ENCODE data around the gene TMC1.

TMC1 gene

DNA sequence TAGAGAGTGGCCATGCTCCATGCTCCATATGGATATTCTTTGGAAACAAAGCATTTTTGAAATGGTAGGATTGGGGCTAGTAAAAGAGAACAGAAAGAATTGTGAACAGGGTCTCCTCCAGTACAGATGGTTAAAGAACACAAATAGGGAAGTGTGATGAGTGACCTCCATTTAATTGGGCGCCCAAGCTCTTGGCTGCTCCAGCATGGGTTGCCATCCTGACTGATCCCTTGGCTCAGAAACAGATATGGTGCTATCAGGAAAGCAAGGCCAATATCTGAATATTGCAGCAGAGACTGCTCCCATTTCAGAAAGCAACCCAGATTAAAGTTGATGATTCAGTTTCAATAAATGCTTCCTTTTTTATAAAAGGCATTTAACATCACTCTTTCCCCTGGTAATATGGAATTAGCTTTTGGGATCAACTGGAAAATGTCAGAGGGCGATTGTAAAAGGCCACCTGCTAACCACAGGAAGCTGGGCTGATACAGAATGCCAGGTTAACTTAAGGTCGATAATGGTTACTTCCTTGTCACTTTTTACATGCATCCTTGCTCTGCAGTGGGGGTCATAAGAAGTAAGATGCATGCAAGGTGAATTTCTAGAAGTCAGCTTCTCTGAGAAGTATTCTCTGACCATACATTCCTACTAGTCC is 52.9 kb downstream of the TMC1 start:
- no peak for DNase-seq

DNA sequence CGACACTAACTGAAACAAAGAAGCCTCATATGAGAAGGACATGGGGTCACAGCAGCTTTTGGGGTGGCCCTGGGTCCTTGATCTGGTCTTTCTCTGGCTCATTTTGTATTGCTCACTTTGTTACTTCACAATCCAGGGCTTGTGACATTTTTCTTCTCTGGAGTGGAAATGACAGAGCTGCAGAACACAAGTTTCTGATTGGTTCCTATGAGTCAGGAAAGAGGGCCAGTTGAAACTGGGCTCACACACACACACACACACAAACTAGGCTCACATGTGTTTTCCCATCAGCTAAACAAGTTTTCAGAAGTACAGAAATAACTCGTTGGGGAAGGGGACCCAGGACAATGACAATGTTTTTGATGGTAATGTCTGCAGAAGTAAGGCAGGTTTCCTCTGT is 54.3 kb downstream of the TMC1 start:
- no peak for DNase-seq

DNA sequence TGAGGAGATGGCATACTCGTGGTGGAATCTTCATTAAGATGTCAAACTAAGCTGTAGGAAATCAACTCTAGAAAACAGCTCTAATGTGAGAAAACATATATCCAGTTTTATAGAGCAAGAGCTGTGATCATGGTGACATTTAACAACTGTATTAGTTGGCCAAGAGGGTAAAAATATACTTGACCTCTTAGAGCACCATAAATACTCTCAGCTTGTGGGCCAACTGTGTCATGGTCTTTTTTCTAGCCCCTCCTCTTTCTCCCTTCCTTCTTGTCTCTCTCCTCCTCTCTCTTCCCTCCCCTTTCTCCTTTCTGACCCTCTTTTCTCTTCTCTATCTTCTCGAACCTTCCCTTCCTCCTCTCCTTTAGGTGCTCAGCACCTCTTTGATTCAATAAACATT is 54.7 kb downstream of the TMC1 start:
- DNase-seq = no peak

DNA sequence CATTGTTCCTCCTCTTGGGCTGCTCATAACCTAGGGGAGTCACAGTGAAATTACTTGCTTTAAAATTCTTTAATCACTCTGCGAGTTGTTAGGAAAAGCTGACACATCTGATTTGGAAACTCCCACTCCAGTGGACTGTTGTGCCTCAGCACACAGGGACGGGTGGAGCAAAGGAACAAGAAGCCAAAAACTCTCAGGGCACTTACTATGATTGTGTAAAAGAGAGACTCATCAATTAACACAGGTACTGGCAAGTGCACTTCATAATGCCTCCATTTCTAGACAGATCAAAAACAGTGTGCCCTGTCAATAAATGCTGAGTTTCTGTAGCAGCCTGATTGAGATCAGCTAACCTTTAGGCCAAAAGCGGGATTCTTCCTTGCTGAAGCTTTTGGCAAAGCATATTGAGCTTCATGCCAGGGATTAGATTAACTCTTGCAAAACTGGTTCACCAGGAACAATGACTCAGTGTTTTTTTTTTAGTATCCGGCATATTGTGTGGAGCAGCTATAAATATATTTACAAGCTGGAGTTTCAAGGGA is 55.9 kb downstream of the TMC1 start:
- DNase-seq = peak in 2 of 51 donors; percentile 3 to 36

DNA sequence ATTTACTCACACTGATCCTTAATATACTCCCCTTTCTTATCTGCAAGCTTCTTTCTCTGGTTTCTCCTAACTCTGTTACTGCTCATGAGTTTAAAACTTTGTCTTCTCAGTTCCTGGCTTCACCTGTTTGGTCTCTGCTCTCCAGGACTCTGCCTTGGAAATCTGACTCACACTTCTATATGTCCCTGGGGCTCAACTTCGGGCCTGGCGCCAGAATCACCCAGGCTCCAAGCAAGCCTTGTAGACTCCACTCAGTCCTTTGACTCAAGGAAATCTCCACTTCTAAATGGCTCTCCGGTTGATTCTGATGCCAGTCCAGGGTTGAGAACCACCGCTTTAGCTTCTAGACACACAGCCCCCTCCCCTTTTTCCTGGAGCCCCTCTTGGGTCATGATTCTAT is 57.8 kb downstream of the TMC1 start:
- DNase-seq = no peak

DNA sequence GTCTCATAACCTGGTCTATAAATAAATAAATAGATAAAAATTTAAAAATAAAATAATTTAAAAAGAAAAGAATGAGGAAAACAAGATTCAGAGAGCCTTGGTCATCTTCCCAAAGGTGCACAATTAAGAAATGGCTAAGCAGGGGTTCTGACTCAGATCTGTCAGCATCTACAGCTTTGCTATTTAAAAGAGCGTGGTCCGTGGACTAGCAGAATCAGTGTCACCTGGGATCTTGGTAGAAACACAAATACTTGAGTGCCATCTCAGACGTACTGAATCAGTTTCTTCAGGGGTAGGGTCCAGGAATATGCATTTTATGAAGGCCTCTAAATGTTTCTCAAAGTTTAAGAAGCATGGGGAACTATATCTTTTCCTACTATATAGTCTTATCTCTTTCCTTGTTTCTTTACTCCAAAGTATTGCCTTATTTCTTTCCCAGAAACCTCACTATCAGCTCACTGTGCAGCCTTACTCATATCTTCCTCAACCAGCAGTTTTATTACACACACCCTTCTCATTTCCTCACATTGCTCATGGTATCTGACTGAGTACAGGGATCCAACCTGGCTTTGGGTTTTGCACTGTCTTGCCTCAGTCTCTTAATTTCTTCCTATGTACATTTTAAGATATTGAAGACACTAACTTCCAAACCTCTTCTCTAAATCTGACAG is 58.6 kb downstream of the TMC1 start:
- DNase-seq = no peak

DNA sequence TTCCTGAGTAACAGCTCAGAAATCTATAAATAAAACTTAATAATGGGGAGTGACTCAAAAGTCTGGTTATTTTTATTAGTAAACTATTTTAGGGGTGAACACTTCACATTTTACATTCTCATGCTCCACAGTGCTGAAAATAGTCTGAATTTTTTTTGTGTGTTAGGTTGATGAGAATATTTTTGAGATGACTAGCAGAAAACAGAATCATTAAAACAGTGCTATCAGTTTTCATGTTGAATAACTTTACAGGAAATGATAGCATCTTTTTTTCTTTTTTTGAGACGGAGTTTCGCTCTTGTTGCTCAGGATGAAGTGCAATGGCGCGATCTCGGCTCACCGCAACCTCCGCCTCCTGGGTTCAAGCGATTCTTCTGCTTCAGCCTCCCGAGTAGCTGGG is 60.3 kb downstream of the TMC1 start:
- DNase-seq = no peak

DNA sequence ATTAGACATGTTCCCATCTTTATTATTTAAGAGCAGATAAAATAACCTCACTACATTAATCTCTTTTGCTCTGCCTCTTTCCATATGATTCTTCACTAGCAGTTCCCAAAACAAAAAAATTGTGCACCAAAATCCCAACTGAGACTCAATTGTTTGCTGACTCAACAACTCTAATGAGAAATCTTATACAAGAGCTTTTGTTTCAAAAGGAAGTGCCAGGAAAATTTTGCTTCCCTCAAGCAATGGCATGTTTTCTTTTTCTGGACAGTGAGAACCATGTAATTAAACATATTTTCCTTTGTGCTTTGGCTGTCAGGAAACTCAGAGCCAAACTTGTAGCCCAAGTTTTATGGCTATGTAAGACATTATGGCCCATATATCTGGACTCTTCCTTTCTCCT is 62.0 kb downstream of the TMC1 start:
- DNase-seq = no peak

DNA sequence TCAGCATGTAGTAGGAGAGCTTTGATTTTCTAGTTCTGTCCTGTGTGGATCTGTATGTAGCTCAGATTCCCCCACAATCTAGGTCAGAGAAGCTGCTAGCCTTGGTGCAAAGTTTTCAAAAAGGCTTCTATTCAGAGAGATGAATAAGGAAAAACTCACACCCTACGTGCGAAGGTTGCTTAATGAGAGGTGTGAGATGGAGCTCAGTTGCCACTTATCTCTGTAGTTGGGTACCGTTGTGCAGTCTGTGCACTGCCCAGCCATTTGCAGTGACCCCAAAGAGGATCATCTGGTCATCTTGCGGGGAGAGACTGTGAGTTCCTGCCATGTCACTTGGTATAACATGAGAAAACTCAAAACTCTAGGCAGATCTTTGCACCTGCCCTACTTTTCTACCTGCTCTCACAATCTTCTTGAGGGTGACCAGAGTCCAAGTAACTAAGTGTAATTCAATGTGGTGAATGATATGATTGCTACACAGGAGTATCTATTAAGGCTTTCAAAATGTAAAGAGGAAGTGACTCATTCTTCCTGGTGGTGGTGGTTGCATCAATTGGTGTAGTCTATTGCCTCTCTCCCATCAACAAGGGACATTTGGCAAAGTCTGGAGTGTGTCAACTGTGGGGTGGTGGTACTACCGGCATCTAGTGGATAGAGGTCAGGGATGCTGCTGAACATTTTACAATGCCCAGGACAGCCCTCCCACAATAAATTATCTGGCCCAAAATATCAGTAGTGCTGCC is 65.2 kb downstream of the TMC1 start:
- peak in 8 of 51 donors; percentile 6 to 47 (median 20) for DNase-seq

DNA sequence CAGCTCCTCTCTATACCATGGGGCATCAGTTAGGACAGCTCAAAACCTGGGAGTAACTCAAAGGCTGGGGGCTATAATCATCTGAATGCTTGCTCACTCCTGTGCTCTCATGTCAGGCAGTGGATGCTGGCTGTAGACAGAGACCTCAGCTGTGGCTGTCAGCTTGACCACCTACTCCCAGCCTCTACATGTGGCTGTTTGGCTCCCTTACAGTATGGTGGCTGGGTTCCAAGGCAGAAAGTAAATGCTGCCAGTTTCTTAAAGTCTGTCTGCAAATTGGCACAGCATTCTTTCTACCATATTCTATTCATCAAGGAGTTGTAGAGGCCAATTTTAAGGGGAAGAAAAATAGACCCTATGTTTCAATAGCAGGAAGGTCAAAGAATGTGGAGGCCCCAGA is 66.9 kb downstream of the TMC1 start:
- peak in 19 of 51 donors; percentile 8 to 60 (median 39) for DNase-seq

DNA sequence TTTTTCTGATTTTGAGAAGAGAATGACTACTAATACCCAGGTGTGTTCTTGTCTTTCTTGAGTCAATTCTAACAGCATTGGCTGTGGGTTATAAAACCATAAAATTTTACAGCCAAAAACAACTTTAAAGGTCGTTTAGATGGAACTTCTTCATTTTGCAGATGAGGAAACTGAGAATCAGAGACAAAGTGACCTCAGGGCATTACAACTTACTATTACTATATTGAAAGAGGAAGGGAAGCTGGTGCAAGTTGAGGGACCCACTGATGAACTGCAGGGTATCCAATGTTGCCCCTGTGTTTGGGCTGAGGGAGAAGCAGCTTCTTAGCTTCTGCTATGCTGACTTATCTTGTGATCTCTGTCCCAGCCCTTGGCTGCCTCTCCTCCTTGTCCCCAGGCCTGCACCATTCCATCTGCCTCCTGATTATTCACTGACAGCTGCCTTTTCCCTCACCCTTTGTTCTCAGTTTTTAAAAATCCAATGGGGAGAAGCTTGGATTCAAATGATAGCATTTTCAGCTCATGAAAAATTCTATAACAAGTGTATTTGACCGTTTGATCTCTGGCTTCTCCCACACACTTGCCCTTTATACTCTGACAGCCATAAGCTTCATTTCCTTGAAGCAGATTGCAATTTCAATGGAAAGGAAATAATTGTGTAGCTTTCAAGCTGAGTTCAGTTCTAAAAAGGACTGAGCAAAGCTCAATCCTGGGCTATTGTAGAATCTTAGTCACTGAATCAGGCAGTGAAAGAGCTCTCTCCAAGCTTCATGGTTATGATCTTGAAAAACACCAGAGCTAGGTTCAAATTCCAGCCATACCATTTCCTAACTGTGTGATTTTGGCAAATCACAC is 68.5 kb downstream of the TMC1 start:
- no peak for DNase-seq

DNA sequence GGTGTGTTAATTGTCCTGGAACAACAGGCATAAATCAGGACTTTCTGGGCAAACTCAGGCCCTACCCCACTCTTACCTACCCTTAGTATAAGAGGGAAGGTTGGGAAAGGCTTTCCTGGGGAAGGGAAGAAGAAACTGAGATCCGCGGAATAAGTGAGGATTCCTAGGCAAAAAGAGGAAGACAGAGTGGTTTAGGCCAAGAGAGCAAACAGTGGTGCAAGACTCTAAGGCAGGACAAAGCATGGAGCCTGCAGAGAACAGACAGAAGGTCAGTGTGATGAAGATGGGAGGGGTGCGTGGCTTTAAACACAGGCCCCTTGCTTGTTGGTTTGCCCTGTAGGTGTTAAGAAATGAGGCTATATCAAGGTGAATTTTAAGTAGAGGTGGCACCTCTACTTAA is 69.4 kb downstream of the TMC1 start:
- no peak for DNase-seq

DNA sequence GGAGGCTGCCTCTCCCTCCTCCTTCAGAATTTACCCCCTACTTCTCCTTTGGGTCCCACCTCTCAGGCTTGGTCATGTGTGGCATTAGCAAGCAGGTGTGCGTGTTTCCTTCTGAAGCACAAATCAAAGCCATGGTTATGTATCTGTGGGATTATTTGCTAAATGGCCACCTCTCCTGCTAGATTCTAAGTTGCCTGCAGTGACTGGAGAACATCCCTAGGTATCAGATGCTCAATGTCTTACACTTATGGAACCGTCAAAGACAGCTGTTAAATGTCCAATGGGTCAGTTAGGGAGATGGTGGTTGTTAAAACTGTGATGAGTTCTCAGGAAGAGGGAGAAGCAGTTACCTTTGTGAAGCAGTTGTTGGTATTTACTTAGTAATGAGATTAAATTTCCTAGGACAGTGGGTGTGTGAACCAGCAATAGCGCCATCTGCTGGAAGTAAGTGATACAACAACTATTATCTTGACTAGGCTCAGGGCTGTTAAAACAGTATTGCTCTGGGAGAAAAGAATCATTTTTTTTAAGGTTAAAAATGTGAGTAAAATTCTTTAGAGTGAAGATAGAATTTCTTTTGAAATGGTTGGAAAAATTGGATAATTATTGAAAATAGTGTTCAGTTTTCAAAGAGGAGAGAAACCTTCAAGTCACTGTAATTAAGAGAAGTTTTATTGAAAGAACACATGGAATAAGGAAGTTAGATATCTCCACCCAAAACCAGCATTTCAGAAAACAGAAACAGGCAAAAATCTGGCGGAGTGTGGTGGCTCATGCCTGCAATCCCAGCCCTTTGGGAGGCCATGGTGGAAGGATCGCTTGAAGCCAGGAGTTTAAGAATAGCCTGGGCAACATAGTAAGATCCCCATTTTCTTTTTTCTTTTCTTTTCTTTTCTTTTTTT is 71.3 kb downstream of the TMC1 start:
- DNase-seq = peak in 13 of 51 donors; percentile 3 to 59 (median 17)

DNA sequence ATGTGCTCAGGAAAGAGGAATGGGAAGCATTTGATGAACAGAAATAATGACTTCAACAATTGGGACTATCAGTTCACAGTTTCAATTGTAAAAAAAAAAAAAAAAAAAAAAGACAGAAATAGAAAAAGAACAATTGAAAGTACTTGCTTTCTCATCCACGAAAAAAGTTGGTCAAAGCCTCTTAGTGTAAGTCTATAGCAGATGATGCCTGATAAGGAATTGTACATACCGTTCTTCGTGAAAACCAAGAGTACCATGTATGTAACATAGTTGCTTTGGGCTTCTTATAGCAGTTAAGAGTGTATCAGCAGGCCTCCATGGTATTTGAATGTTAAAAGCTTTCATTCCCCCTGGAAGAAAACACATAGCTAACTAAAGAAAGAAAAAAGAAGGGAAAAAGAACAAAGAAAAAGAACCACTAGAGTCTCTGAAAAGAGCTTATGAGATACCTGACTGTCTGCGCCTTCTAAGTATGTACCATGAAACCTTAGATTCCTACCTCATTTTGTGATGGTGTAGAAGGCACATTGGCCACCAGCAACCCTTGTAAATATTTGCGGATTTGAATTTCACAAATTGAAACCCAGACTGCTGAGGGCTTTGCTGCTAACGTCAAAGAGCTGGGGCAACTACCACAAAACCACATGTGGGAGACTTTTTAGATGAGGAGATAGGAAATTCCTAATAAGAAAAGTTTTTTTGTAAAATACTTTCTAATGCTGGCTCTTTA is 75.2 kb downstream of the TMC1 start:
- DNase-seq = no peak

DNA sequence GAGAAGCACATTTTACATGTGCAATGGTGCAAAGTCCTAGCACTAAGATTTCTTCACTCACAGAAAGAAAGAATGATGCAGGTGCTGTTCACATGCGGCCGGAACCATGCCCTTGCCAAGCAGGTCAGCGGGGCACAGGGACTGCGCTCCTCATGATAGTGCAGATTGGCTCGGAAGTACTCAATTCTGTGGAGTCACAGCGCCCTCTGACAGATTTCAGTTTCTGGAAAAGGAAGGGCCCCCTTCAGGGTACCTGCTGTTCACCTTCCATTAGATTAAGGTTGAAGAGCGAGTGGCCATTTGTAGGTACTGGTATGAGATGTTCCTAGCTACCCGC is 75.7 kb downstream of the TMC1 start:
- no peak for DNase-seq

DNA sequence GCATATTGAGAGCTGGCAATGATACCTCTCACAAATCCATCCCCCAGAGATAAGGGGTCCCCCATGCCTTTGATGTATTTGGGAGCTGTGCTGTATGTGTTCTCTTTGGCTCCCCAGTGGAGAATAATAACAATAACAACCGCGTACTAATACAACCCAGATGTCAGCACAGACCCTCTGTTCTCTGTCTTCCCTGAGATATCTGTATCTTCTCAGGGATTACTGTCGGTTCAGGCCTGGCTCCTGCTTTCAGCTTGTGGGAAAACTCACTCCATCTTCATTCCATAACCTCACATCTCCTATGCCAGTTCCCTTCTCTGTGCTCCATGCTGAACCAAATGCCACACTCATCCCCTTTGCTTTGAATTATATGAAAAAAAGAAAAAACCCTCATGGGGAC is 76.2 kb downstream of the TMC1 start:
- DNase-seq = no peak

DNA sequence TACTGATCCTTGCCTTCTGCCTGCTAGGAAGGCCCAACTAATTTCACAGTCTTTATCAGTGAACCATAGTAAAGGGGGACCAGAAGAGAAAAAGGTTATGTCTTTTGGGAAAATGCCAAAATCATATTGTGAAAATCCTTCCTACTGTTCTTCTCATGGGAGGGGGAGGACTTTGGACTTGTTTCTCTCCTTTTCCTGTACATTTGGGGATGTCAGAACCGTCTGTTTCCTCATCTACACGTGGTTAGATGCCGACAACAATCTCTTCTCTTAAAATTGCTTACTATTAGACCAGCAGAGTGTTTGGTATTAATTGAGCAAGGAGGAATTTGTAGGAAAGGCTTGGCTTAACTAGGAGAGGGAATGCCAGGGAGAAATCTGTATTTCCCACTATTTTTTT is 77.2 kb downstream of the TMC1 start:
- DNase-seq = no peak

DNA sequence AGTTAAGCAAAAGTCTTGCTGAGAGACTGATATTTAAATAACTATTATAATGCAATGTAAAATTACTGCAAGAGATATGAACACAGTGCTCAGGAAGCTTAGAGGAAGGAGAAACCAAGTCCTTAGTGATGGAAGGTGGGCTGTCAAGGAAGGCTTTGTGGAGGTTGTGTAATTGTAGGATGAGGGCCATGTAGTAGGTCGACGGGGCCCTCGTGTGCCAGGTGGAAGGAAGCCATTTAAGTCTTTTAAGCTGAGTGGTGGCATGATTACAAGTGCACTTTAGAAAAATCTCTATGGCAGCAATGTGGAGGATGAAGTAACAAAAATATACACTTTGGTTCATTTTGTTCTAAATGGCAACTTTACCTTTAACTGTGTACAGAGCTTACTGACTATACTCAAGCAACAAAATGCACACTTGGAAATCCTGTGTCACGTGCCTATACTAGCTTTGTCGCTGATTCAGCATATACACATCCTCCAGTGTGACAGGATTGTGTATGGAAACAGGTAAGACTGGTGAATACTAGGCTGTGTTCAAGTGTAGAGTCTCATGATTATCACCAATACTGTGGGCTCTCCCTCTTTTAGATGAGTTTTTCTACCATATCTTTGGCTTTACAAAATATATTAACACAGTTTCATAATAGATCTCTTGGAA is 78.6 kb downstream of the TMC1 start:
- DNase-seq = no peak

DNA sequence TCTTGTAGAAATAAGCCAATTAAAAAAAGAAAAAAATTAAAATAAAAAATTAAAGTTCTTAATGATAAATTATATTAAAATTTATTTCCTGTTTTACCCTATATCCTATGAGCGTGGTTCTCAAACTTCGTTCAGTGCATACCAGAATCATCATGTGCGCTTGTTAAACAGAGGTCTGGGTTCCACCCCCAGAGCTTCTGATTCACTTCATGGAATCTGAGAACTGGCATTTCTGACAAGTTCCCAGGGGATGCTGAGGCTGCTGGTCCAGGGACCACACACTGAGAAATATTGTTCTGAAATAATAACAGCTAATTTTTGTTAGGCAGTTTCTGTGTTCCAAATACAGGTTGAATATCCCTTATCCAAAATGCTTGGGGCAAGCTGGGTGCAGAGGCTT is 79.3 kb downstream of the TMC1 start:
- no peak for DNase-seq

All from hypothalamus (tissue), 51 donors.